Activated CD4-positive, alpha-beta T cell treated with anti-CD3 and anti-CD28 coated beads, Interleukin-2, amount 50 U/mL, for 24 hours (primary cell): ENCODE results near the gene ZNG1E.
"Not testable (repeated sequence)": the region's sequence is repeated elsewhere in the genome, so short reads cannot be mapped to it uniquely, and the experiment has no call there.

Source experiments
- DNase-seq, 2 donors: peaks; one replicate each; pipeline ENCODE4 v3.0.0-alpha.2; 2020; ENCODE audit warnings: low read depth in 1 of 2, low spot score in 1 of 2

Gene ZNG1E

GRCh38 chr9:65675589-65676021 is at the start of gene ZNG1E:
Gene ZNG1E (plus strand): TSS chr9:65675928. CDS start chr9:65675977, 49 bp downstream.
- peak; percentile 12 to 33 for DNase-seq

GRCh38 chr9:65673579-65673978 is 2.1 kb upstream of the ZNG1E start:
- not testable (repeated sequence) for DNase-seq

GRCh38 chr9:65675018-65675417 is 710 bp upstream of the ZNG1E start:
- not testable (repeated sequence) for DNase-seq

- peak in 1 of 2 donors; percentile 4 for DNase-seq
These were observed 661 bp downstream of the ZNG1E start for GRCh38 chr9:65676389-65676788.

GRCh38 chr9:65678533-65678932 is 2.8 kb downstream of the ZNG1E start:
- DNase-seq, result not testable (repeated sequence)

GRCh38 chr9:65703550-65703949 is 27.8 kb downstream of the ZNG1E start:
- not testable (repeated sequence) for DNase-seq

- DNase-seq, result not testable (repeated sequence)
These were observed 38.7 kb downstream of the ZNG1E start for GRCh38 chr9:65714445-65714844.

- not testable (repeated sequence) for DNase-seq
These were observed 61.4 kb downstream of the ZNG1E start, which contains the start of gene FOXD4L4 for GRCh38 chr9:65737096-65737564. Gene FOXD4L4 (plus strand): TSS chr9:65737146. CDS start chr9:65737146, 0 bp downstream.

GRCh38 chr9:65738133-65738532 is 62.4 kb downstream of the ZNG1E start:
- DNase-seq, result not testable (repeated sequence)
